ENCODE results near the gene GDF7.
A peak's percentile ranks its signal among the peaks of the same experiment; 100 is the strongest.

GDF7 gene

GRCh38 chr2:20666304-20667150 is at the start of gene GDF7:
Gene GDF7, plus strand, starts transcription at chr2:20667144. Its CDS starts 96 bp downstream, at chr2:20667240.
- H3K9me3 ChIP-seq = no peaks in the 10 kb centered on the region
- no peak for TF ChIP-seq CTCF (IDR thresholded peaks at IDR 0.05)
- no peaks in the 10 kb centered on the region for H3K36me3 ChIP-seq
- H3K27me3 ChIP-seq = peaks cover 99% of the 10 kb centered on the region
- peaks cover 28 to 32% of the 10 kb centered on the region in 2 experiments for H3K4me1 ChIP-seq (ENCODE audit: control insufficient read depth in 1 of 2, insufficient read depth in 1 of 2, low read depth in 1 of 2, low read length in 1 of 2)
- peak within 1 kb of the TSS in 1 of 2 experiments; percentile 54 for H3K4me3 ChIP-seq (ENCODE audit: low read depth in 1 of 2, low read length in 1 of 2)
- H3K27ac ChIP-seq = no peak within 1 kb of the TSS

- no peak for TF ChIP-seq CTCF (IDR thresholded peaks at IDR 0.05)
These were observed 49.0 kb upstream of the GDF7 start for GRCh38 chr2:20617892-20618467.

GRCh38 chr2:20618468-20618885 is 48.5 kb upstream of the GDF7 start:
- Histone ChIP-seq H3K4me1 (ENCODE audit: control insufficient read depth in 1 of 2, insufficient read depth in 1 of 2, low read depth in 1 of 2, low read length in 1 of 2) (no peaks in the 10 kb centered on the region), H3K27ac (peak overlapping the region; percentile 13), H3K36me3 (peaks cover 79% of the 10 kb centered on the region), H3K27me3 (no peaks in the 10 kb centered on the region), H3K9me3 (no peaks in the 10 kb centered on the region), H3K4me3 (ENCODE audit: low read depth in 1 of 2, low read length in 1 of 2) (no peak overlapping the region)
- no peak for TF ChIP-seq CTCF (IDR thresholded peaks at IDR 0.05)

More at GRCh38 chr2:20617892-20618467, 49.0 kb upstream of the GDF7 start:
- Histone ChIP-seq H3K4me3 (ENCODE audit: low read depth in 1 of 2, low read length in 1 of 2) (no peak overlapping the region), H3K27me3 (no peaks in the 10 kb centered on the region), H3K27ac (peak overlapping the region; percentile 13), H3K4me1 (ENCODE audit: control insufficient read depth in 1 of 2, insufficient read depth in 1 of 2, low read depth in 1 of 2, low read length in 1 of 2) (no peaks in the 10 kb centered on the region), H3K36me3 (peaks cover 74% of the 10 kb centered on the region), H3K9me3 (no peaks in the 10 kb centered on the region)

GRCh38 chr2:20618886-20619521 is 47.9 kb upstream of the GDF7 start:
- TF ChIP-seq CTCF (IDR thresholded peaks at IDR 0.05) = no peak

GRCh38 chr2:20619624-20620024 is 47.3 kb upstream of the GDF7 start:
- Histone ChIP-seq H3K4me3 (ENCODE audit: low read depth in 1 of 2, low read length in 1 of 2) (no peak overlapping the region), H3K9me3 (no peaks in the 10 kb centered on the region), H3K36me3 (peaks cover 90% of the 10 kb centered on the region), H3K27me3 (no peaks in the 10 kb centered on the region), H3K27ac (no peak overlapping the region), H3K4me1 (ENCODE audit: control insufficient read depth in 1 of 2, insufficient read depth in 1 of 2, low read depth in 1 of 2, low read length in 1 of 2) (no peaks in the 10 kb centered on the region)
- no peak for TF ChIP-seq CTCF (IDR thresholded peaks at IDR 0.05)

More at GRCh38 chr2:20618886-20619521, 47.9 kb upstream of the GDF7 start:
- H3K36me3 ChIP-seq = peaks cover 84% of the 10 kb centered on the region
- H3K27ac ChIP-seq = no peak overlapping the region
- H3K4me1 ChIP-seq (ENCODE audit: control insufficient read depth in 1 of 2, insufficient read depth in 1 of 2, low read depth in 1 of 2, low read length in 1 of 2) = no peaks in the 10 kb centered on the region
- H3K4me3 ChIP-seq (ENCODE audit: low read depth in 1 of 2, low read length in 1 of 2) = no peak overlapping the region
- no peaks in the 10 kb centered on the region for H3K27me3 ChIP-seq
- H3K9me3 ChIP-seq = no peaks in the 10 kb centered on the region

Measured in neutrophil (primary cell).